SU-DHL-6 (cell line): ENCODE results near the gene LAMC3.

Experiments
- H2AFZ ChIP-seq: fragments of 200-600 bp; sonication (generic); 2 replicates; pipeline ENCODE4 v1.6.1; 2014; ENCODE audit warnings: low read depth, mild to moderate bottlenecking, moderate library complexity, mixed read lengths, antibody characterized with exemption, low read length; ENCODE audit not compliant: severe bottlenecking
- H3F3A ChIP-seq: fragments of 200-600 bp; shearing (Covaris generic); 2 replicates; pipeline ENCODE4 v1.6.0; 2016; ENCODE audit warnings: antibody characterized with exemption, mild to moderate bottlenecking; ENCODE audit not compliant: insufficient read depth
- H3K27ac ChIP-seq: fragments of 200-600 bp; sonication (generic); 2 replicates; pipeline ENCODE4 v1.5.1; 2016; ENCODE audit warnings: low read depth, mild to moderate bottlenecking, low read length, moderate library complexity, mixed read lengths
- H3K27me3 ChIP-seq: fragments of 200-600 bp; sonication (generic), shearing (Covaris generic); 2 replicates; pipeline ENCODE4 v1.6.0; 2014; ENCODE audit warnings: mild to moderate bottlenecking, low read length
- H3K36me3 ChIP-seq: fragments of 200-600 bp; sonication (generic); 2 replicates; pipeline ENCODE4 v1.6.1; 2014; ENCODE audit warnings: mild to moderate bottlenecking, low read length, mixed read lengths
- H3K4me2 ChIP-seq: fragments of 300-600, 200-600 bp; shearing (Covaris generic), sonication (generic); 2 replicates; pipeline ENCODE4 v1.6.0; 2014; ENCODE audit warnings: low read length, low read depth, mild to moderate bottlenecking; ENCODE audit not compliant: poor library complexity, severe bottlenecking
- H3K4me3 ChIP-seq: fragments of 200-600 bp; sonication (generic); 2 replicates; pipeline ENCODE4 v1.5.1; 2014; ENCODE audit warnings: antibody characterized with exemption, low read length, mild to moderate bottlenecking, mixed read lengths; ENCODE audit not compliant: insufficient read depth, poor library complexity, severe bottlenecking
- H3K79me2 ChIP-seq: fragments of 200-600 bp; sonication (generic); 2 replicates; pipeline ENCODE4 v1.6.1; 2014; ENCODE audit warnings: mild to moderate bottlenecking, low read length, moderate library complexity; ENCODE audit not compliant: insufficient read depth
- H3K9ac ChIP-seq: fragments of 200-600 bp; sonication (generic); 2 replicates; pipeline ENCODE4 v1.7.0; 2014; ENCODE audit warnings: mild to moderate bottlenecking, low read length
- H3K9me2 ChIP-seq: fragments of 200-600 bp; sonication (generic); replicated peaks from 2 replicates; pipeline ENCODE4 v1.6.1; 2014; ENCODE audit warnings: low read length; ENCODE audit not compliant: insufficient read depth
- H3K9me3 ChIP-seq: fragments of 200-600 bp; sonication (generic); 2 replicates; pipeline ENCODE4 v1.6.1; 2014; ENCODE audit warnings: low read length, mixed read lengths; ENCODE audit not compliant: insufficient read depth
- H4K20me1 ChIP-seq: fragments of 200-600 bp; sonication (generic); 2 replicates; pipeline ENCODE4 v1.6.1; 2014; ENCODE audit warnings: low read depth, mild to moderate bottlenecking, antibody characterized with exemption, low read length, moderate library complexity, mixed read lengths
- CTCF ChIP-seq: fragments of 200-600 bp; sonication (generic); IDR thresholded peaks from one replicate; pipeline ENCODE4 v1.5.1; 2017; ENCODE audit warnings: antibody characterized with exemption, mild to moderate bottlenecking, low read length, moderate library complexity; ENCODE audit not compliant: insufficient read depth, poor library complexity, severe bottlenecking
- EZH2phosphoT487 ChIP-seq: fragments of 200-600 bp; sonication (generic), shearing (Covaris generic); conservative IDR thresholded peaks from 2 replicates; pipeline ENCODE4 v1.6.1; 2018; ENCODE audit warnings: mild to moderate bottlenecking, antibody characterized with exemption, low read length, moderate library complexity, mixed read lengths

LAMC3 gene

GRCh38 chr9:131095666-131096268, 86.8 kb downstream of the LAMC3 start:
- no peaks in the 10 kb centered on the region for H3K9me3 ChIP-seq
- no peaks in the 10 kb centered on the region for H3K9me2 ChIP-seq
- TF ChIP-seq EZH2phosphoT487: no peak
- TF ChIP-seq CTCF: no peak
- H3K27ac ChIP-seq: no peak overlapping the region
- no peaks in the 10 kb centered on the region for H3F3A ChIP-seq
- no peaks in the 10 kb centered on the region for H3K36me3 ChIP-seq
- no peak overlapping the region for H3K4me3 ChIP-seq
- no peak overlapping the region for H2AFZ ChIP-seq
- H3K9ac ChIP-seq: no peak overlapping the region
- H3K79me2 ChIP-seq: no peaks in the 10 kb centered on the region
- no peaks in the 10 kb centered on the region for H3K27me3 ChIP-seq
- H4K20me1 ChIP-seq: no peaks in the 10 kb centered on the region
- no peak overlapping the region for H3K4me2 ChIP-seq

DNA sequence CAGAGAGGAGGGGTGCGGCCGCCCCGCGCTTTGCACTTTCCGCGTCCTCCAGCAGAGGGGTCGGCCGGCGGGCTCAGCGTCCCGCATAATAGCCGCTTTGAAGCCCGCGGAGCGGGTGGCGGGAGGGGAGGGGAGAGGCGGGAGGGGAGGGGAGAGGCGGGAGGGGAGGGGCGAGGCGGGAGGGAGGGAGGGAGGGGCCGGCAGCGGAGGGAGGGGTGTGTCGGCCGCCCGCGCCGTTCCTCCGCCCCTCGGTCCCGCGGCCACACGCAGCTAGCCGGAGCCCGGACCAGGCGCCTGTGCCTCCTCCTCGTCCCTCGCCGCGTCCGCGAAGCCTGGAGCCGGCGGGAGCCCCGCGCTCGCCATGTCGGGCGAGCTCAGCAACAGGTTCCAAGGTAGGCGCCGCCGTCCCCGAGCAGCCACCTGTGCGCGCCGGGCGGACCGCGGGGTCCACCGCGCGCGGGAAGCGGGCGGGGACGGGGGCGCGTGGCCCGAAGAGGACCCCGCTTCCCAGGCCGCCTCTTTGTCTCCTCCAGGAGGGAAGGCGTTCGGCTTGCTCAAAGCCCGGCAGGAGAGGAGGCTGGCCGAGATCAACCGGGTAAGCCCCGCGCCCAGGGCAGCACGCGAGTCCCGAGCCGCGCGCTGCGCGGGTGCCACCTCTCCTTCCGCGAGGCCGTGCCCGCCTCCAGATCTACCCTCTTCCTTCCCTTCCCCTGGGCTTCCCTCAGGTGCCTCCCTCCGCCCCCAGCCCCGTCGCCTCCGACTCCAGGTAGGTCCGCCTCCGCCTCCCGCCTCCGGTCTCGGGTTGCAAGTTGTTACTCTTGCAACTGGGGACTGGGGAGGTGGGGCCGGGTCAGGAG, 87.5 kb downstream of the LAMC3 start, which contains the start of gene AIF1L:
AIF1L (plus strand) TSS at position 263 of the 857 bp plus-strand sequence; CDS start at position 362, 99 bp downstream.
- Histone ChIP-seq H3K36me3 (no peaks in the 10 kb centered on the region), H3K27me3 (no peaks in the 10 kb centered on the region), H3K4me3 (no peak within 1 kb of the TSS), H3K9me3 (no peaks in the 10 kb centered on the region), H2AFZ (no peak within 1 kb of the TSS), H3K27ac (no peak within 1 kb of the TSS), H3K9me2 (no peaks in the 10 kb centered on the region), H3F3A (no peaks in the 10 kb centered on the region), H4K20me1 (no peaks in the 10 kb centered on the region), H3K4me2 (no peak within 1 kb of the TSS), H3K9ac (no peak within 1 kb of the TSS), H3K79me2 (no peaks in the 10 kb centered on the region)
- TF ChIP-seq EZH2phosphoT487 (no peak), CTCF (no peak)

- no peak overlapping the region for H3K27ac ChIP-seq
Observed at GRCh38 chr9:131097126-131097947, 88.4 kb downstream of the LAMC3 start.

More at GRCh38 chr9:131097126-131097947, 88.4 kb downstream of the LAMC3 start:
- H3K36me3 ChIP-seq: no peaks in the 10 kb centered on the region
- no peak overlapping the region for H3K4me3 ChIP-seq
- H2AFZ ChIP-seq: no peak overlapping the region
- no peaks in the 10 kb centered on the region for H3K27me3 ChIP-seq
- H3K9me2 ChIP-seq: no peaks in the 10 kb centered on the region
- H4K20me1 ChIP-seq: no peaks in the 10 kb centered on the region
- no peaks in the 10 kb centered on the region for H3K9me3 ChIP-seq
- H3K79me2 ChIP-seq: no peaks in the 10 kb centered on the region
- H3K4me2 ChIP-seq: no peak overlapping the region
- TF ChIP-seq EZH2phosphoT487 (no peak), CTCF (no peak)
- no peaks in the 10 kb centered on the region for H3F3A ChIP-seq
- no peak overlapping the region for H3K9ac ChIP-seq
